Glomerular visceral epithelial cell (primary cell): ENCODE measurements around the gene CCDC107.
A peak's percentile ranks its signal among the peaks of the same experiment; 100 is the strongest.
"Not testable (repeated sequence)": the region's sequence is repeated elsewhere in the genome, so short reads cannot be mapped to it uniquely, and the experiment has no call there.

Experiments
- DNase-seq: peaks from one replicate; pipeline ENCODE4 v3.0.0-alpha.2; 2016; ENCODE audit errors: extremely low spot score

Gene CCDC107

DNA sequence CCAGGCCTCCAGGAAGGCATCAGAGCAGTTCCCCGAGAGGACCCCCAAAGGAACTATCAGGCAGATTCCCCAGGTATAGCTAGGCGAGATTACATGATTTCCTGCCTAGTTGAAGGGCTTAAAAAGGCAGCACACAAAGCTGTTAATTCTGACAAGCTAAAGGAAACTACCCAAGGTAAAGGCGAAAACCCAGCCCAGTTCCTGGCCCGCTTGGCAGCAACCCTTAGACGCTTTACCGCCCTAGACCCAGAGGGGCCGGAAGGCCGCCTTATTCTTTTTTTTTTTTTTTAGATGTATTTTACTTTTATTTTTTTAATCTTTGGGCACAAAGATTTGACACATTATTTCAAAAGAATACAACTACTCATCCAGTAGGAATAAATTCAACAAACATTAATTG is 19.3 kb upstream of the CCDC107 start:
- DNase-seq, result not testable (repeated sequence)

DNA sequence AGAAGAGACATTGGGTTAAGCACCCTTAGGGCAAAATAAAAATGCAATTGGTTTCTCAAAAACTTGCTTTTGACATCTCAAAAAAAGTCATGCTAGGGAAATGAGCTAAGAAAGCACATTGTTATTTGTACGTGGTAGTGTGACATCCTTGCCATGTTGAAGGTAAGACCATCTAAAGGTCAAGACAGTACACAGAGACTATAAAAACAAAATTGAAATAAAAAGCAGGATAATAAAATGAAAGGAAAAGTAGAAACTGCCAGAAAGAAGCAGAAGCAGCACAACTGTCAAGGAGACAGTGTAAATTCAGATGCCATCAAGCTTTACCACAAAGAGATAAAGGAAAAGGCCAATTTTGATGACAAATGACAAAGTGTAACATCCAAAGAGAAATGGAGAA is 18.9 kb upstream of the CCDC107 start:
- not testable (repeated sequence) for DNase-seq

DNA sequence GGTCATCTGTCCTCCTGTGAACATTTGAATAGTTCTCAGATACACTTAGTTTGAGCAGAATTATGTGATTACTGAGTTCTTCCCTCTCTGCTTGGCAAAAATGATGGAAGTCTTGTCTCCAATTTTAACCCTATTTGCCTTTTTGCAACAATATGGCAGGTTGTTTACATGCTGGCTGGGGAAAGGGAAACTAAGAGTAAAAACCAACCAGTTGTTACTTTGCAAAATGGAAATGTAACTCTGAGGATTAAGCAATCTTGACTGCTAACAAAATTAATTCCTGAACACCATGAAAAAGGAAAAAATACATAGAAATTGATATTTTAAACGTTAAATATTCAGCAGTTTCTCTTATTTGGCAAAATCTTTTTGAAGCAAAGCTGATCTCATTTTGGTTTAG is 18.5 kb upstream of the CCDC107 start:
- DNase-seq, result no peak

DNA sequence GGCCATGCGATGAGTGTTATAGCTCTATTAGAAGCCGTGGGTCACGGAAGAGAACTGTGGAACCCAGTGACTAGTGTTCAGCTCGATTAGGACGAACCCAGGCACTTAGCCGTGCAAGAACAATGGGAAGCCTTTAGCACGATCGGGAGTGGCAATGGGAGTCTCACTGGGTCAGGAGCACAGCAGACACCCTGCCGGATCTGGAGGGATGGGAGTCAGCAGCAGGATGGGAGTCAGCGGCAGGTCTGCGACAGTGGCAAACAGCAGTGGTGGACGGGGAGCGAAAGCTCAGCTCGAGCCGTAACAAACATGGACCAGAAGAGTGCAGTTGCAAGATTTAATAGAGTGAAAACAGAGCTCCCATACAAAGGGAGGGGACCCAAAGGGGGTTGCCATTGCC is 17.7 kb upstream of the CCDC107 start:
- not testable (repeated sequence) for DNase-seq

DNA sequence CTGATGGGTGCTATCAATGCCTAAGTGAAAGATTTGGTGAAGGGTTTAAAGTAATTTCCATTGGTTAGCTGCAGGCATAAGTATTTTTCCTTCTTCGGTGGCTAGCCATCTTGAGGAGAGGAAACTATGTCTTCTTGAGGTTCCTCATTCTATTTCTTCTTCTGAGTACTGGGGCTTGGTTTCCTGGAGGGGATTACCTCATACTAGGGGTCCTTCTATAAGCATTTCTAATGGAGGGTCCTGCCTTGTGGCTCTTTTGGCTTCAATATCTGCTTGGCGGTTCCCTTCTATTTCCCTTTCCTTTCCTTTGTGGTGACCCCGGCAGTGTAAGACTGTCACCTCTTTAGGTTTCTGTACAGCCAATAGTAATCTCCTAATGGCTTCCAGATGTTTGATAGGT is 16.6 kb upstream of the CCDC107 start:
- DNase-seq, result not testable (repeated sequence)

DNA sequence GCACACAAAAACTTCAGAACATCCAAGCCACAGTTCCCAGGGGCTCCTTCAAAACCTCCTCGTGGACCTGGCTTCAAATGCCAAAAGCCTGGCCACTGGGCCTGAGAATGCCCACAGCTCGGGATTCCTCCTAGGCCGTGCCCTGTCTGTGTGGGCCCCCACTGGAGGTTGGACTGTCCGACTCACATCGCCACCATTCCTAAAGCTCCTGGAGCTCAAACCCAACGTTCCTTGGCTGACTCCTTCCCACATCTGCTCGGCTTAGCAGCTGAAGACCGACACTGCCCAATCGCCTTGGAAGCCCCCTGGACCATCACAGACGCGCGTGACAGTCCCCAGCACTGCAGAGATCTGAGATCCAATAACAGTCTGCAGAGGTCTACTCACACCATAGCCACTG is 15.0 kb upstream of the CCDC107 start:
- no peak for DNase-seq

DNA sequence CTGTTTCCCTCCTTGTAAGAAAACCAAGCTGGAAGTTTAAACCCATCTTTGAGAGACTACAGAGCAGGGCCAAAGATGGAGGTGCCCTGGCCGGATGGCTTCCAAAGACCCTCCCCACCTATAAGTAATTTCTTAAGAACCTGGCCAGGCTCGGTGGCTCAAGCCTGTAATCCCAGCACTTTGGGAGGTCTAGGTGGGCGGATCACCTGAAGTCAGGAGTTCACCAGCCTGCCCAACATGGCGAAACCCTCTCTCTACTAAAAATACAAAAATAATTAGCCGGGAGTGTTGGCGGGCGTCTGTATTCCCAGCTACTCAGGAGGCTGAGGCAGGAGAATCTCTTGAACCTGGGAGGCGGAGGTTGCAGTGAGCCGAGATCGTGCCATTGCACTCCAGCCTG is 12.4 kb upstream of the CCDC107 start:
- not testable (repeated sequence) for DNase-seq

DNA sequence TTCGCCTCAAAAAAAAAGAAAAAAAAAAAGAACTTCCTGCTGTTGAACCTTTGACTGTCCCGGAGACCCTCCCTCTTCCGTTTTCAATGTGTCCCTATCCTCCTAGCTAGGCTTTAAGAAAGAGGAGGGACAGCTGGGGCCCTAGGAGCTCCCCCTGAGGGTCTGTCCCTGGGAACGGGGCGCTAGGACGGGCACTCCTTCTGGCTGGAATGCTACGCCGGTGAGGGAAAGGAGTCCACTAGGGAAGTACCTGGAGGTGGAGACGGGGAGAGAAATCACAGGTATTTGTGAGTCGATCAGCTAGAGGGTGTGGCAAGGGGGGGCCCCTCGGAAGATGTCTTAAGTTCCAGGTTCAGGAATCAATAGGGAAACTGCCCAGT is 11.9 kb upstream of the CCDC107 start:
- DNase-seq, result no peak

DNA sequence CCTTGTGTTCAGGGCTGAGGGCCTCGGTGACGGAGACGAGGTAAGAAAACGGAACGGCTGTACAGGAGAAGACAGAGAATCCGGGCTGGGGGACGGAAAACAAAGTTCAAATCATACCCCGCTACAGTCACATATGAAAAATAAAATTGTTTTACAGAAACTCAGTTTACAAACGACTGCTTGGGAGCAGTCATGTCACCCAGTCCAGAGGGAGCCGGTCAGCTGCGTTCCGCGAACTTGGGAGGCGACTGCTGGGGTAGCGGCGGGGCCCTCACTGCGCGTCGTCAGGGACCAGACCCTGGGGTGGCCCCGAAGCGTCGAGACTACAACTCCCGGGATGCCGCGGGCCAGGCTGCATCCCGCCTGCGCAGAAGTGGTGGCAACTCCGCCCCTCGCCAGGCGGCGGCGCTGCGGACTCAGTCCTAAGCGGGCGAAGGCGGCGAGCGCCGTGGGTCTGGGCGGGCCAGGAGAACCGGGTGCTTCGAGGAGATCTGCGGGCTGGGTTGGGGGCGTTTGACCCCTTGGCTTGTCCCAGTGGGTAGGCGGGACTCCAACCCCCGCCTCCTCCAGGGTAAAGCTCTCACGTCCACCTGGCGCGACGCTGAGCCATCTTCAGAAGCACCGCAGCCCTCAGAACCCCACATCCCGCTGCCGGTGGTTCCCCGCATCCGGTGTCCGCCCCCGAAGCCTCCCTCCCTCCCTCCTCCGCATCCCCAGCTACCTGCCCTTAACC is 11.4 kb upstream of the CCDC107 start:
- DNase-seq, result peak; percentile 90

DNA sequence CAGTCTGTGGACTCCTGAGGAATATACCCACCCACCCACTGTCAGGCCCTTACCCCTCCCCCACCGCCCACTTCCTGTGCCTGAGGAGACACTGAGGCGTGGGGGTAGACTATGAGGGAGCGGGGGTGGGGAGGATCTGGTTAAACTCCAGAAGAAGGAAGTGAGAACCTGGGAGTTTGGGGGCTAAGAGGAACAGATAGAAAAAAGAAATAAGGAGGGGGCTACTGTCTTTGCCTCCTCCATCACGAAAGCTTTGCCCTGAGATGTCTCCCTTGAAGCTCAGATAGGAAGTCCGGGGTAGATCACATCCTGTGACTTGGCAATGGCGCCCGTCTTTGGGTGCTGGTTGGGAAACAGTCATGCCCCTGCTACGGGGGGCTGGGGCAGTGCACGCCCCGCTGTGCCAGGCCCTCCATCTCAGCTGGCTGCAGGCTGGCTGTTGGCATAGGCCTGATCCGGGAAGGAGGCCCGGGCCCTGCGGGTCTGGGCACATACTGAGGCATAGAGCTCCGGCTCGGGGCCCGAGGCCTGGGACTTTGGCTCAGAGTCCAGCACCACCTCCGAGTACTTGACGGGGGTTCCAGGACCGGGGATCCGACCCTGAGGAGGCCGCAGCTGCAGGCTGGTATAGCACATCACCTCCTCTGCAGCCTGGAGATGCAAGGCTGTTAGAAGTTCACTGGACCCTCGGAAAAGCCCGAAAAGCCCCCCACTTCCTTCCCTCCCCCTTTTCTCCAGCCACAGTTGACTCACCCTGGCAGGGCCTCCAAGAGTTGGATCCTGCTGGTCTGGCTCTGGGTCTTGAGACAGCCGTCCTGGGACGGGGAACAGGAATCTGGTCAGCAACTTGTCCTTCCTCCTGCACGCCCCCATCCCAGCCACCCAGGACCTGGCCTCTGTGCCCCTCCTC is 8.4 kb upstream of the CCDC107 start:
- no peak for DNase-seq

DNA sequence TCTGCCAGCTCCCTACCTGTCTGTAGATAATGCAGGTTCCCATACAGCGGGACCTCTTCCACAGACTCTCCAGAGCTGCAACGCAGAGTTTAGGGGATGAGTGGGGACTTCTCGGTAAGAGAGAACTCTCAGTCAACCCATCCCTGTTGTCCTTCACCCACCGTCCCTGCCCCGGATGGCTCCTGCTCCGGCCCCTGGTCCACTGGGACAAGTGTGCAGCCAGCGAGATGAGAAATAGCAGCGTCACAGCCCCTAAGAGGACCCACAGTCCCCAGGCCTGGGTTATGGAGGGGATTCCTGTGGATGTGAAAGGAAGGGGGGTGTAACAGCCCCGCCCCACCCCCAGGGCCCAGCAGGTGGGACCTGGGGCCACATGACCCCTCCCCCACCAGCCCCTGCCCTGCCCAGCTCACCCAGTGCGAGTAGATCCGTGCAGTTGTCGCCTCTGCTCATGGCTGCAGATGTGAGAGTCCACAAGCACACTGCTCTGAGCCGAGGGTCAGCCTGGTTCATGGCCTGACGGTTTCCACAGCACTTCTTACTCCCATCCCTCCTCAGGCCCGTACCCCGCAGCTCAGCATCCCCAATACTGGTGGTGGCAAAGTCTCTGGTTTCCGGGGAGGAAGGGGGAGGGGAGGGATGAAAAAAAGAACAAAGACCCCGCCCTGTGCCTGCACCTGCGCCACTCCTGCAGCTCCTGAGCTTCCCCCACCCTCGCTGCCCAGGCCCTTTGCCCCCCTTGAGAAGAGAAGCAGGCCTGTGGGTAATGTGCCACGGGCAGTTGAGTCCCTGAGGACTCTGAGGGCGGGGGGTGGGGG is 7.5 kb upstream of the CCDC107 start, which contains the start of gene SIT1:
TSS of gene SIT1 (minus strand) at position 591 of the 818 bp plus-strand sequence. CDS start at position 513, 78 bp downstream.
- no peak for DNase-seq

DNA sequence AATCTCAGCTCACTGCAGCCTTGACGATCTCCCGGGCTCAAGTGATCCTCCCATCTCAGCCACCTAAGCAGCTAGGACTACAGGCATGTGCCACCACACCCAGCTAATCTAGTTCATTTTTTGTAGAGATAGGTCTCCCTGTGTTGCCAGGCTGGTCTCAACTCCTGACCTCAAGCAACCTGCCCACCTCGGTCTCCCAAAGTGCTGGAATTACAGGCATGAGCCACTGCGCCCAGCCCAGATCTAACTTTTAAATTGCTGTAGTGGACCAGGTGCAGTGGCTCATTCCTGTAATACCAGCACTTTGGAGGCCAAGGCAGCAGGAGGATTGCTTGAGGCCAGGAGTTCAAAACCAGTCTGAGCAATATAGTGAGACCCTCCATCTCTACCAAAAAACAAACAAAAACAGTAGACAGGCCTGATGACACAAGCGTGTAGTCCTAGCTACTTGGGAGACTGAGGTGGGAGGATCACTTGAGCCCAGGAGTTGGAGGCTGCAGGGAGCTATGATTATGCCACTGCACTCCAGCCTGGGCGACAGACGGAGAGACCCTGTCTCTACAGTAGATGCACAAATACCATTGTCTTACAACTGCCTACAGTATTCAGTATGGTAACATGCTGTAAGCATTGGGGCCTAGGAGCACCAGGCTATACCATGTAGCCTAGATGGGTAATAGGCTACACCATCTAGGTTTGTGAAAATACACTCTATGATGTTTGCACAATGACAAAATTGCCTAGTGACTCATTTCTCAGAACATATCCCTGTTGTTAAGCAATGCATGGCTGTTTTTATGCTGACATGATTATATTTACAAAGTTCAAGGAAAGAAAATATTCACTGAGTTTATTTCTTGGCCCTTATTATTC is 5.9 kb upstream of the CCDC107 start:
- DNase-seq, result no peak

DNA sequence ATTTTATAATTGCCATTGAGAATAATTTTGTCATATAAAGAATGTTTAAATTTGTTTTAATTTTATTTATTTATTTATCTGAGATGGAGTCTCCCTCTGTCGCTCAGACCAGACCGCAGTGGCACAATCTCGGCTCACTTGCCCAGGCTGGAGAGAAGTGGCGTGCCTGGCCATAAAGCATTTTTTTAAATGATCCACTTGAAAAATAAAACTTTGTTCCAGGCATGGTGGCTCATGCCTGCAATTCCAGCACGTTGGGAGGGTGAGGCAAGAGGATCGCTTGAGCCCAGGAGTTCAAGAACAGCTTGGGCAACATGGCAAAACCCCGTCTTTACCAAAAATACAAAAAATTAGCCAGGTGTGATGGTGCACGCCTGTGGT is 5.3 kb upstream of the CCDC107 start:
- no peak for DNase-seq

DNA sequence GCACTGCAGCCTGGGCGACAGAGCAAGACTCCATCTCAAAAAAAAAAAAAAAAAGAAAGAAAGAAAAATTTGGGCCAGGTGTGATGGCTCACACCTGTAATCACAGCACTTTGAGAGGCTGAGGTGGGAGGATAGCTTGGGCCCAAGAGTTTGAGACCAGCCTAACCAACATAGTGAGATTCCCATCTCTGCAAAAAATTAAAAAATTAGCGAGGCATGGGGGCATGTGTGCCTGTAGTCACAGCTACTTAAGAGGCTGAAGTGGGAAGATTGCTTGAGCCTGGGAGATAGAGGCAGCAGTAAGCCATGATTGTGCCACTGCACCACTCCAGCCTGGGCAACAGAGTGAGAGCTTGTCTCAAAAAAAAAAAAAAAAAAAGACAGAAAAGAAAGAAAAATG is 4.5 kb upstream of the CCDC107 start:
- DNase-seq, result no peak

DNA sequence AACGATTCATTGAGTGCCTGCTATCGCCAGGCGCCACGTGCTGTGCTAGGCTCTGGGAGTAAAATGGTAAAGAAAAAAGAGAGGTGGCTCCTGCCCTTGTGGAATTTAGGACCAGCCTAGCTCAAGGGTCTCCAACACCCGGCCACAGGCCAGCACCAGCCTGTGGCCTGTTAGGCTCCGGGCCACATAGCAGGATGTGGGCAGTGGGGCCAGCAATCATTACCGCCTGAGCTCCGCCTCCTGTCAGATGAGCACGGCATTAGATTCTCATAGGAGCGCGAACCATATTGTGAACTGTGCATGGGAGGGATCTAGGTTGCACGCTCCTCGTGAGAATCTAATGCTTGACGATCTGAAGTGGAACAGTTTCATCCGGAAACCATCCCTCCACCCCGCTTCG is 1.7 kb upstream of the CCDC107 start:
- no peak for DNase-seq

DNA sequence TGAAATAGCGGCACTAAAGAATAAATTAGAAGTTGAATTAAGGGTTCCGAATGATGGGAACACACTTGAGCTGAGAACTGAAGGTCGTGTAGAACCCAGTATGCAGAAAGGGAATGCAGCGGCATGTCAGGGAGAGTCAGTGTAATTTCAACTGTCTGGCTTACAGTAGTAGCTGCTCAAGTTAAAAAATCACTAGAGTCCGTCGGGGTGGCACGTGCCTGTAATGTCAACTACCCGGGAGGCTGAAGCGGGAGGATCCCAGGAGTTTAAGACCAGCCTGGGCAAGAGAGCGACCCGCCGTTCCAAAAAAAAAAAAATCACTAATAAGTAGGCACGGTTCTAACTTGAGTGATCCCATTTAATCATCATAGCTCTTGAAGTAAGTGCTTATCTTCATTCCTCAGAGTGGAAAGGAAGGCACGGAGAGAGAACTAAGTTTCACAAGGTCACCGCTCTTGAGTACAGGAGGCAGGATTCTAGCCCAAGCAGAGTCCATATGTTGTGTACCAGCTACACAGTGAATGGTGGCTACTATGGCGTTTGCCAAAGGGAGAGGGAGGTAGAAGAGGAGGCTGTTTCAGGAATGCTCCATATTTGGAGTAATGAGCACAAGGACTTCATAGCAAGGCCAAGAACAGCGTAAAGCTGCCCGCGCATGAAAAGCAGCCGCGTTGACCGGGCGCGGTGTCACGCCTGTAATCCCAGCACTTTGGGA is 1.1 kb upstream of the CCDC107 start:
- no peak for DNase-seq

DNA sequence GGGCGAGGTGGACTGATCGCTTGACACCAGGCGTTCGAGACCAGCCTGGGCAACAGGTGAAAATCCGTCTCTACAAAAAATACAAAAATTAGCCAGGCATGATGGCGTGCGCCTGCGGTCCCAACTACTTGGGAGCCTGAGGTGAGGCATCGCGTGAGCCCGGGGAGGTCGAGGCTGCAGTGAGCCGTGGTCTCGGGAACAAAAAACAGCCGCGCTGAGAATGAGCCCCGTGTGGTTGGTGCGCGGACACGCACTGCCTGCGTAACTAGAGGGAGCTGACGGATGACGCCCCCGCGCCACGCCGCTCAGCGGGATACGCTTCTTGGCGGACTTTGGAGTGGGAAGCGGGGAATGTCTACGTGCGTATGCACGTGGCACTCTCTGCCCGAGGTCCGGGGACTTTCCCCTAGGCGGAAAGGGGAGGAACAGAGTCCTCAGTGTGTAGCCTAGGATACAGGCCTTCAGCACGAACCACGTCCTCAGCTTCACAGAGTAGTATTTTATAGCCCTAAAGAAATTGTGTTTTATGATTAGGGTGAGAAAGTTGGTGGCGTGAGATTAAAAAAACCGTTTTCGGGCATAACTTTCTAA is 451 bp upstream of the CCDC107 start, which contains the start of gene RMRP:
TSS of gene RMRP (minus strand) at position 474 of the 591 bp plus-strand sequence.
- DNase-seq, result peak; percentile 100

DNA sequence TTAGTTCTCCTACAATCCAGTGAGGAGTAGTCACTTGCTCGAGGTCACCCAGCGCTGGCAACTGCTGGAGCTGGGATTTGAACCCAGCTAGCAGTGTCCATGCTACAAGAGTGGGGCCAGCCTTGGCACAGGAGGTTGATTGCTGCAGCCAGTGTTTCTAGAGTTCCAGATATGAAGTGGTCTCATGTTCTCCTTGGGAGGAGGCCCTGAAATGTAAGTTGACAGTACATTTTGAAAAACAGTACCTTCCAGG is 802 bp downstream of the CCDC107 start:
- peak; percentile 59 for DNase-seq

DNA sequence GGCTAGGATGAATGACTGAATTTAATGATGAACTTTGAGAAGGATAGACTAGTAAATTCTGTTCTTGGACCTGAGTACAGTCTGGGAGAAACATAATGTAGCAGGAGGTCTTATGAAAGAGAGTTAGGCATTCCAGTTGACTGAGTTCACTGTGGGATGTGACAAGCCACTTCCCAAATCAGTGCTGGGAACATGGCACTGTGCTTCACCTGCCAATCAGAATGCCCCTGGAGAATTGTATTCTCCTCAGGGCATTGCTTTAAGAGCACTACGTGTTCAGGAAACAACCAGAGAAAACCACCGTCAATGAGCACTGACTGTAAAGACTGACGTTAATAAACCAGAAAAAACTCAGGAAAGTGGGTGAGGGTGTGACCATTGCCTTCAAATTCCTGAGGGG is 1.2 kb downstream of the CCDC107 start:
- DNase-seq, result peak; percentile 56

DNA sequence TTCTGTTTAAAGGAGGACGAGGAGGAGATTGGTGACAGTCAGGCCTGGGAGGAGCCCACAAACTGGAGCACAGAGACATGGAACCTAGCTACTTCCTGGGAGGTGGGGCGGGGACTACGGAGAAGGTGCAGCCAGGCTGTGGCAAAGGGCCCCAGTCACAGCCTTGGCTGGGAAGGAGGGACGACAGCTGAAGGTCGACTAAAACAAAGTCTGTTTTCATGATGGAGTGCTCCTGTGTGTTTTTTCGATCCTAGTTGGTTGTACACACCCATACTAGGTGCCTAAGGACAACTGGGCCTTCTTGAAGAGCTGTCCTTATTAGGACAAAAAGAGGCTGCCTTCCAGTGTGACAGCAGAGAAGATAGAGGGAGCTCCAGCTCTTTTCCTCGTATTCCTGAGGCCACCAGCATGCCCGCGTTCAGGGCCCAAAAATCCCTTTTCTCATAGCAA is 2.9 kb downstream of the CCDC107 start:
- no peak for DNase-seq
